Stimulated activated CD4-positive, alpha-beta T cell treated with anti-CD3 and anti-CD28 coated beads, Interleukin-15, amount 100 ng/mL, for 1 hour (primary cell): Measurements from ENCODE around the gene PRSS56.

Experiments
- DNase-seq, 2 donors: peaks; one replicate each; pipeline ENCODE4 v3.0.0-alpha.2; 2020; ENCODE audit warnings: low read depth in 1 of 2, low spot score in 1 of 2

PRSS56 gene

DNA sequence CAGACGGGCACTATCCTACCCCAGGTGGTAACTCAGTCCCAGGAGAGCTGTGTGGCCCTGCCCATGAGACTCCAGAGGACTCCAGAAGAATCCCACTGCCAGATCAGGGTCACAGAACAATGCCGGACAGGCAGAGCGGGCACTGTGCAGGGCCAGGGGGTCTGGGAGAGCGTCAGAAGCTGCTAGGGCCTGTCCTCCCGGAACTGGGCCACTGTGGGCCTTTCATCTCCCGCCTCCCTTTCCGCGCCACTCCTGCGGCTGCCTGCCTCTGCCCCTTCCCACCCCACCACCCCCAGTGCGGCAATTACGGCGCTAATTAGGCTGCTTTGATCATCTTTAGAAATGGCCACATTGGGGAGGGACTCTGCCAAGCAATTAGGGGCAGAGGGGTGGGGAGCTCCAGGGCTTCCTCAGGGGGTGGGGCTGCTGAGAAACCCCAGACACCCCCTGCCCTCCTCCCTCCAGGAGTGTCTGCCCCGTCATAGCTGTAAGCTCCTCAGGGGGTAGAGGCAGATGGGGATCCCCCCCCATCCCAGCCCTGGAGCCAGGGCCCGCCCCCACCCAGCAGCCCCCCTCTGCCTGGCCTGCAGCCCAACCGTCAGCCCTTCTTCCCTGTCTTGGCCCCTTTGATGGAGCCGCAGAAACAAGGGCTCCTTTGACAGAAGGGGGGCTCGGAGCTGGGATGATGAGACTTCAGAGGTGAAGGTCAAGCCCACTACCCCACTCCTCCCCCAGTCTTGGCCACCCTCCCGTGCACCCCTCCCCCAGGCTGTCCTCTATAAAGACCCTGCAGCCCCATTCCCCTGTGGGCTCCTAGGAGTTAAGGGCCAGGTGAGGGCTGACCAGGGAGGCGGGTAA lies at the start of gene PRSS56:
Gene PRSS56 (plus strand): TSS at position 808 of the 858 bp plus-strand sequence. CDS start 211 bp downstream, outside the sequence.
- no peak for DNase-seq

DNA sequence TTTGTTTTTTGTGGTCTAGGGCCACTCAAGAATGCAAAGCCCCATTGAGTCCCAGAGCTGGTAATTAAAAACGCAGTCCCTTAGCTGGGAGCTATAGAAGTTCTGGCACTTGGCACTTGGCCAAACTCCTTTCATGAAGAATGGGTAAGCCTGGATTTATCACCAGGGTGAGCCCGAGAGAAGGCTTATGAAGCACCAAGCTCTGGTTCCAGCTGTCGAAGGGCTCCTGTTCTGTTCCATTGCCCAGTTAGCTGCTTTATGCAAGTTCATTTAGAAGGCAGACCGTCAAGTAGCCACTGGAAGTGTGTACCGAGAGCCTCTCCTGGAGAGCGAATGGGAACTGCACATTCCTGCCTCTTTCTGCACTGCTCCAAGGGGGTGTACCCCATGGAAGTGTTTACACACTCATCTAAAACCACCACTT lies 46.7 kb upstream of the PRSS56 start:
- no peak for DNase-seq

DNA sequence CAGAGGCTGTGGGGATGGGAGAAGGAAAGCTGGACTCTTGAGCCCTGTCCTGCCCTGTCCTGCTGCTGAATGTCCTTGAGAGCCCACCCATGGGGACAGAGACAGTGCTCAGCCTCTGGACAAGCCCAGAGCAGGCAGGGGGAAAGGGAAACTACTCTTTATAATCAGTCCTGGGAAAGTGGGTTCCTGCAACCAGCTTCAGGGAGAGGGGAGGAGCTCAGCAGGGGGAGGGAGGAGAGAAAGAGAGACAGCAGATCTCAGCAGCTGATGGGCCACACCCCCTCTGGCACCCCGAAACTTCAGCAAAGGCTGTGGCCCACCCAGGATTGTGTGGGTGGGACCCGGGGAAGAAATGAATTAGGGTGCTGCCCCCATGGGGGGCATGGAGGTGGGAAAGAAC lies 44.1 kb upstream of the PRSS56 start:
- DNase-seq = no peak

DNA sequence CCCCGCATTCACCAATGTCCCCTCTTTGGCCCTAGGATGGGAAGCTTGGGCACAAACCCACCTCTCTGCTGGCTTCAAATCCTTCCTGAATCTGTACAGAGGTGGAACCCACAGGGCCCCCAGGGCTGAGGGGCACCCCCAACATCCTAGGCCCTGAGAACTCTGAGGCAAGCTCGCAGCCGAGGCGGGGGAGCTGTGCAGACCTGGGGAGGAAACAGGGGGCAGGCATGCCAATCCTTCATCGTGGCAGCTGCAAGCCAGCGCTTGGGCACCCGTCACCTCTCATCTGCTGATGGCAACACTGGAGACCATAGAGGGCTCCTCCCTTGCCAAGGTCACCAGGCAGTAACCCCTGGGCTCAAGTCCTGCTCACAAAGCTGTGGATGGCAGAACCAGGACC lies 43.4 kb upstream of the PRSS56 start:
- no peak for DNase-seq

DNA sequence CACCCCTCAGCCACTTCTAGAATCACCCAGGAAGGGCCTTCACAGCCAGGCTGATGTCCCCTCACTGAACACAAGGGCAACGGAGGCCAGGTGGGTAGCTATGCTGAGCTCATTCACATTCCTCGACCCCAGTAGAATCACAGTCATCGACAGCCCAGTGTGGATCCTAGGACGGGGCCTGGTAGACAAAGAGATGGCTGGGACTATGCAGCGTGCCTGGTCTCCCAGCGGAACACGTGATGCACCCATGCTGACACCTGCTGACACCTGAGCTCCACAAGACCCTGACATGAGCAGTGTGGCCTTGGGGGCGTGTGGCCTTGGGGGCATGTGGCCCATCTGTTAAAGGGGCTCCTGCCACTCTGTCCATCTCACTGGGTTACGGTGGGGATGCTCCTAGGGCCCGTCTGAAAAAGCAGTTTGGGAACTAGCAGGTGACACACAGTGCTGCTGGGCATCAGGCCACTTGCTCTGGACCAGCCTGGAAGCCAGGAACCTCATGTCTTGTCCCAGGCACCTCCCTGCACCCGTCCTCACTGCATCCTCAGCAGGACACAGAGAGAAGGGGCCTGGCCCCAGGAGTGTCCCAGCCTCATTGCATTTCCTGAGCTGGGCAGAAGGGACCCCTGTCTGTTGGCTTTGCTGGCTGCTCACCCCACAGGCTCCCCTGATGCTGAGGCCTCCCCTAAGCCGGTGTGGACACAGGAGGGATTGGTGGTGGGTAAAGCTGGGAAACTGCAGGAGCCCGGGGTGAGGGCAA lies 42.3 kb upstream of the PRSS56 start:
- DNase-seq = no peak

DNA sequence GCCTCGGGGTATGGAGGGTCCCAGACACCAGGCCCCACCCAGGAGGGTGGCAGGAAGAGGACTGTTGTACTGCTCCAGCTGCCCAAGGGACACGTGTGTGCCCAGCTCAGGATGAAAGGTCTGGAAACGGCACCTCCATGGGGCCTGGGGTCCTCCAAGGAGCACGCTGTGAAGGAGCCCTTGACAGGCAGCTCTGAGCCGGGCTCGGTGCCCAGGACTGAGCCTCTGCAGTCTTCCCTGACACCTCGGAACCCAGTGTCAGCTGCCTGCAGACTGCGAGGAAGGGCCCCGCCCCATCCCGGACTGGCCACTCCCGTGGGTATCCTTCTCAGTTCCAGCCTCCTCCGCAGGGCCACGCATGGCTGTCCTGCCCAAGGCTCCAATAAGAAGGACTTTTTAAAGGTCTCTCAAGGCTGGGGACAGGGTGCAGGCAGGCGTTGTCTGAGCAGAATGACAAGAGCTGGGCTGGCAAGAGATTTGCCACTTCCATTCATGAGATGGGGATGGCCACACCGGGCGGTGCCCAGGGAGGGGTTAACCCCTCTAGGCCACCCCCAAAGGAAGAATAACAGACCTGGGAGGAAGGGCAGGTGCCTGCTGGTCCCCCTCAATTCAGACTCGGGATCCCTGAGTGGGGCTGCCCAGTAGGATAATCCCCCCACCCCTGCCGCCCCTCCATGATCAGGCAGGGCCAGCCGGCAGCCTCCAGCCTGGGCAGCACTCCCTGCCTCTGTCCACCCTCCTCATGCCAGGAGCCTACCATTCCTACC lies 41.4 kb upstream of the PRSS56 start:
- no peak for DNase-seq

DNA sequence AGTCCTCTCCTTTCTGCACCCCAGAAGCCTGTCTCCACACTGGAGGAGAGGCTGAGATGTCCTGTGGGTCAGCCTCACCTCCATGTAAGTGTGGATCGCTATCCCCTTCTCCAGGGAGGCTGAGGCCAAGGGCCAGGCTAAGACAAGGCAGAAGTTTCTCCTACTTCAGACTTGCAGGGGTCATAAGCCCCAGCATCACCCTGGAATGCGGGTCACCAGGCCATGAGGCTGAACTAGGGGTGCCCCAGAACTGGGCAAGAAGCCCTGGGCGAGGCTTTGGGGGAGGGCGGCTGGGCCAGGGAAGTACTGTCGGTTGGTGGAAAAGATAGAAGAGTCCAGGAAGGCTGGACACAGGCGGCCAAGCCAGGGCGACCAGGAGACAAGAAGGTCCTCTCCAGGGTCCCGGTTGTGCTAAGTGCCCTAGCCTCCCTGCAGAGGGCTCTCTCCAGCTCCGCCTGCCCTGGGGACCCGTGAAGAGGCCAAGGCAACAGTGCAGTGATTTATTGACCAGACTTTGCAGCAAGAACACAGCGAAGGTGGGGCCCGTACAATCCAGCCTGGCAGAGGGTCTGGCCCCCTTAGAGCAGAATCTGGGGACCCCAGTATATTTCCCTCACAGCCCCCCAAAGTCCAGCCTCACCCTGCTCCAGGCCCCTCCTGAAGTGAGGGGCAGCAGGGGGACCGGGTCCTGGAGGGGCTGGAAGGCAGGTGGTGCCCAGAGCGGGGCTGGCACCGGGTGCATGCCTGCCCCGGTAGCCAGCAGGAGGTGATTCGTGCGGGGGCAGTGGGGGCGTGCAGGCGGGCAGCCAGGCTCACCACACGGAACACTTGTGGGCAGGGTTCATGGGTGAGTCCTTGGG lies 40.6 kb upstream of the PRSS56 start:
- no peak for DNase-seq

DNA sequence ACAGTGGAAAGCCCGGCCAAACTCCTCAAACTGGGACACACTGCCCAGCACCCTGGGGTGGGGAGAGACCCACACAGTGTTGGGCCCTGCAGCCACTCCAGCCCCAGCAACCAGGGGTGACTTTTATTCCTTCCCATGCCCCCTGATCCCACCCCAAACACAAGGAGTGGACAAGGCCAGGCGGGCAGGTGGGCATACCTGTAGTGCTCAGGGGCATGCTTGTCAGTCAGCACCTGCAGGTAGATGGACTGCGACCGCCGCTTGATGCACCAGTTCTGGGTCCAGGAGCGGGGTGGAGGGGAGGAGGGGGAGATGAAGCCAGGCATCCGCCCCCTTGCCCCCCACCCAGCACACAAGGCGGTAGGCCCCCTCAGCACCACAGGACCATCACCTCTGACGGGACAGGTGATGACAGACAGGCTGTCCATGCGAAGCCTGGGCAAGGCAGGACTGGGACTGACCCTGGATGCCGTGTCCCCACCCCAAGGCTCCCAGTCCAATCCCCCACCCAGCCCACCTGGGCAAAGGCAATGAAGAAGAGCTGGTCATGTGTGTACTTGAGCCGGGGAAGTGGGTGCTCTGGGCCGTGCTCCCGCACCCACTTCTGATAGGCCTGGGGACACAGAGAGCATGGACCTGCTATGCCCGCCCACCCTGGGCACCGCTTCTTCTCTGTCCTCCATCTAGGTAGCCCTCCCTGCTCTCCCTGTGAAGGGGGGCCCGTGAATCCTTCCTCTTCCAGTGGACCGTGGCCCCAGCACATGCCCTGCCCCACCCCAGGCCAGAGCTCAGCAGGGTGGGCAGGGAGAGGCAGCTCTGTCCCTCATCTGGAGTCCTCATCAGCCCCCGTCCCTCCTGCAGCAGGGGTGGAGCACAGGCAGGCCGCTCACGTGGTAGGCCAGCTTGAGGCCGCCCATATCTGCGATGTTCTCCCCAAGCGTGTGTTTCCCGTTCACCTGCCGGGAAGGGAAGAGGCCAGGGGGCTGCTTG lies 39.7 kb upstream of the PRSS56 start:
- DNase-seq = no peak

DNA sequence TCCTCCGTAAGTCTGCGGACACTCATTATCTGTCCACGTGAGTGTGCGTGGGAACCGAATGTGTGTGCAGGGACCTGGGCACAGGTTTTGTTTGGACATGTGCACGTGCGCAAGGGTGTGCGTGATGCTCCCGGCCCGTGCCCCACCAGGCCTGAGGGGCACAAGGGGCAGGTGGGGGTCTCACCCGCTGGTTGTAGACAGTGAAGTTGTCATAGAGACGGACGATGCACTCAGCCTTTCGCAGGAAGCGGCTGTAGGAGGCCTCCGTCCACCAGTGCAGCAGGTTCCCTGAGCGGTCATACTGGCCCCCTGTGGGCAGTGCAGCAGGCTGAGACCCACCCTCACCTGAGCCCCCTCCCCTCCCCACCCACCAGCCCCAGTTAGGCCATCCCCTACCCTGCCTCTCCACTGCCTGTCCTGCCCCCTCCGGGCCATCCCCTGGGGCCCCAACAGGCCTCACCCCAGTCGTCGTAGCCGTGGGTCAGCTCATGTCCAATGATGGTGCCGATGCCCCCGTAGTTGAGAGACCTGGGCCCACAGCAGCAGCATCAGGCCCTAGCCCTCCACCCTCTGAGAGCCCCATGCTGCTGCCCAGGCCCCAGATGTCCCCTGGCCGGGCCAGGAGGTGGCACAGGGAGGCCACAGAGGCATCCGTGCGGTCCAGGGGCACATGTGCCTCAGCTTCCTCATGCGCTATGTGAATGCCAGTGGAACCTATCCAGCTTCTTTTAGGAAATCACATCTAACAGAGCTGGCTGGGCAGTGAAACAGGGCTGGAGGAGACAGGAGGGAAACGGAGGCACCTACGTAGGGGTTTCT lies 38.7 kb upstream of the PRSS56 start:
- DNase-seq = no peak

DNA sequence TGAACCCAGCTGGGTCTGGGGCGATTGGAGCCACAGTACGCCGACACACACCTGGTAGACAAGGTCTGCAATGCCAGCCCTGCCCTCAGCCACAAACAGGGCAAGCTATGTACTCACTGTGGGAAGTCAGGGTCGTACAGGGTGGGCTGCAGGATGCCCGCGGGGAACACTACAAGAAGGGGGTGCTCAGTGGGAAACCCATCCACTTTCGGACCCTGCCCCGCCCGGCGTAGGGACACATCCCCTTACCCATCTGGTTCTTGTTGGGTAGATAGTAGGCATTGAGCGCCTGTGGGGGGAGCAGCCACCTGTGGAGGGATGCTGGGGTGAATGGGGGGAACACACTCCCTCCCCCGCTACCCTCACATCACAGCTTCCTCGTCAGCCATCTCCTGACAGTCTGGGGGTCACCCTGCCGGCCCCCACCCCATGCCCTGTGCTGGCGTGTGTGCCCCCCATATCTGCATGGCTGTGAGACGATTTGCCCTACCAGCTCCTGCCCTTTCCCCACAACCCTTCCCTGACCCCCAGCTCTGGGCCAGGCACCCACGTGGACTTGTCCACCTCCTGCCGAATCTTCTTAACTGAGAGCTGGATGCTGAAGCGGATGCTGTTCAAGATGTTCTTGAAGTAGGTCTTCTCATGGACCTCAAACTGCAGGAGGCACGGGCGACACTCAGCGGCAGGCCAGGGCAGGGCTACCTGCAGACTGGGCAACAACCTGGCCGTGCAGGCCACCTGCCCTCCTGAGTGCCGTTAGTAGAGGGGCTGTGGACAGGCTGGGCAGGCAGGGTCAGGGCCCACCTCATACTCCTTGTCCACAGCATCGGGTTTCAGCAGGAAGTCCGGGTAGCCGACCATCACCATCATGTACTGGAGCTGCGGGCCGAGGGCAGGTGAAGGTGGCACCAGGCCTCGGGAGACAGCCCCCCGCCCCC lies 37.6 kb upstream of the PRSS56 start:
- no peak for DNase-seq

DNA sequence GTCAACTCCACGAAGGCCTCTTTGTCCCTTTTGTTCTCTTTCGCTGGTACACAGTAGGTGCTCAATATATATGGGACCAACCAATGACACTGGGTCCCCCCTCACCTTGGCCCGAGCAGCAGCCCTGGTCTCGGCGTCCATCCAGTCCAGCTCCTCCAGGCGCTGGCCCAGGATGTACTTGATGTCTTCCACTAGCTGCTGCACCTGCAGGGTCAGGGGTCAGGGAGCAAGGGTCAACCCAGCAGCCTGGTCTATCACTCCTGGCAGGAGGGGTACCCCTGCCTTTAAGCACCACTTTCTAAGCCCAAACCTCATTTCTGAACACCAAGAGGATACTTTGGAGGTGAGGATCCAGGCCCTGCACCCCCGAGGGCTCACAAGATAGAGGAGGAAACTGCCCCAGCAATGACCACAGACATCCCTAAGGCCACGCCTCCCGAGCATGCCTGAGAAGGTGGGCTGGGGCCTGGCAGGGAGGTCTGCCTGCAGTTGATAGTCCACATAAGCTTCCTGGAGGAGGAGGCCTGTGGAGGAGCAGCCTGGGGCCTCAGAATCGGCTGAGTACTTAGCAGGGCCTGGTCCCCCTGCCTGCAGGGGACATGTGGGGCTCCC lies 36.8 kb upstream of the PRSS56 start:
- no peak for DNase-seq

DNA sequence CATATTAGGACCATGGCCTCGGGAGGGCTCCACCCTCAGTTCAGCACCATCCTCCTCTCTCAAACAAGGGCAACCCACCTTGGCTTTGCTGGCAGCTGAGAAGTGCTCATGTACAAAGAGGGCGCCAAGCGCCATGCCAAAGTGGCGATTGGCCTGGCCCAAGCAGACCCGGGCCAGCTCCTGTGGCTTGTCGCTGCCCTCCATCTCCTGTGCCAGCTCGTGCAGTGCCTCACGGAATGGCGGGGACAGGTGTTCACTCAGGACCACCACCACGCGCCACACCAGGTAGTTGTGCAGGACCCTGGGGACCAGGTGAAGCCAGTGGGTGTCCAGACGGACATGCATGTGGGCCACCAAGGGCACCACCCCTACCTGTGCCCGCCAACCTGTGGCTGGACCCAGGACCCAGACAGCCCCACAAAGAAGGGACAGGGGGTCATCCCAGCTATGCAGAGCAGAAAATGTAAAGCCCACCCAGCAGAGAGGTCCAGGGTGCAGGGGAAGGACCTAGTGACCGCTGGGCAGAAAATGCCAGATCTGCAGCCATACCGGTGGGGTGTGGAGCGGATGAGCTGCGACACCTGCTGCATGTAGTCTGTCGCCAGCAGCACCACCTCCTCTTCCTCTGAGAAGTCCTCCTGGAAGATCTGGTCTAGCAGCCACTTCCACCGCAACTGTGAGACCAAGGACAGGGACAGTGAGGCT lies 36.1 kb upstream of the PRSS56 start:
- DNase-seq = no peak

DNA sequence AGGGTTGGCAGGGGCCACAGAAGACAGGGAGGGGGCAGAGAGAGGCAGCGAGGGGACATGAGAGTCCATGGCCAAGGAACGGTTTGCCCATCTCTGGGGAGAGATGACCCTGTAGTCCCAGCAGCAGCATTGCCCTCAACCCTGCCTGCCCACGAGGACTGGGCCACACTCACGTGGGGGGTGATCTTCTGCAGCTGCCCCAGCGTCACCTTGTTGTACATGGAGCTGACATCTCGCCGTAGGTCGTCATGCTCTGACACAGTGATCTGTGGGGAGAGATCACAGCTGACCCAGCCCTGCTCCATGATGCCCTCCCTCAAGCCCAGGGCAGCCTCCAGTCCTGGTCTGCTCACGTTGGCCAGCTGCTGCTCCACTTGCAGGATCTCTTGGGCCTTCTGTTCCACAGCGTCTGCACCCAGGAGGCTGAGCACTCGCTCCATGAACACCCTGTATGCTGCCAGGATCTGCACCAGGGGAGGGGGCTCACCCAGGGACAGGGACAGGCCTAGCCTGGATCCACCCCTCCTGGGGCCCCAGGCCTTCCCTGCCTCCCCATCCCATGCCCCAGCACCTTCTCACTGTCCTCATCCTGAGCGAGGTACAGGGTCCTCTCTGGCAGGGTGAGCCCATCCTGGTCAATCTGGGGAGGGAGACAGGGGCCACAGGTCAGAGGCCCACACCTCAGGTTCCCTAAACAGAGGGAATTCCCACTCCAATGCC lies 35.4 kb upstream of the PRSS56 start:
- no peak for DNase-seq

DNA sequence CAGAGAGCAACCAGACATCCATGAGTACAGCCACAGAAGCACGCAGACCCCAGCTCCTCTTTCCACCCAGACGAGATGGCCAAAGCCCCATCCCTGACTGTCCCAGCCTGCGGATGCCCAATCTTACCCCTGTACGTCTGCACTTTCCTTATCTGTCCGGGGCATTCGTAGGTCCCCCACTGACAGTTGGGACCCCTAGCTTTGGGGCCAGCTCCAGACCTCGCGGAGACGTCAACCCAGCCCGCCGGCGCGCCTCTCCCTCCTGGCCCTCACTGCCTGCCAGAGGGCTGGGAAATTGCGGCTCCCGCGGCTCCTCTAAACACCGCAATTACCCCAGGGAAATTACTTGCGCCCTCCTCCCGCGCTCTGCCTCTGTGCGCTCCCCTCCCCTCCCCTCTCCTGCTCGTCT lies 34.8 kb upstream of the PRSS56 start:
- no peak for DNase-seq

DNA sequence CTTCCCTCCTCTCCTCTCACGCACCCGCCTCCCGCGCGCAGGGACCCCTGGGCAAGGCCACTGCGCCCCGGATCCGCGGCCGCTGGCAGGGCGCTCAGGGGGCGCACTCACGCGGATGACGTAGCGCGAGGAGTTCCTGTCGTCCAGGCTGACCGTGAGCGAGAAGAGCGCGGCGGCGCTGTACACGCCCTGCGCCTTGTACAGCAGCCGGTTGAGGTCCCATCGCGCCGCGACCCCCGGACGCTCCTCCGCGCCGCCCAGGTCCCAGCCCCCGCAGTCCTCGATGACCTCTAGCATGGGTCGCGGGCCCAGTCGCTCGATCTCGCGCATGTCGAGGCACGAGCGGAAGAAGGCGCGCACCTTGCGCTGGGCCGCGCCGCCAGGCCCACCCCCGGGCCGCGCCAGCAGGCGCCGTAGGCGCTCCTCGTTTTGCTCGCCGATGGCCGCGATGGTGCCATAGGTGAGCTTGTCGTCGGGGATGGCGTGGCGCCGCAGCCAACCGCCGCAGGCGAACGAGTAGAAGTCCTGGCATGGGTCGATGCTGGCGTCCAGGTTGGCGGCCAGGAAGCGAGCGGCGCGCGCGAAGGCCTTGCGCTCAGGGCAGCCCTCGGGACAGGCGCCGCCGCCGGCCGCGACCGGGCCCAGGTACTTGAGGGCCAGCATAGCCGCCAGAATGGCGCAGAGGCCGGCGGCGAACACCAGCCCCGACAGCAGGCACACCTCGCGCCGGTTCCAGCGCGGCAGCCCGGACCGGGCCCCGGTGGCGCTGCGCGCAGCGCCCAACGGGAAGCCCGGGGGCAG lies 34.2 kb upstream of the PRSS56 start:
- no peak for DNase-seq
